Measurements from ENCODE around the gene ZBTB25. TPM values are rescaled to one million over a fixed set of nuclear protein-coding genes. Genes with fewer than 3 reads are reported as not detected.
A peak's percentile ranks its signal among the peaks of the same experiment; 100 is the strongest.

Gene ZBTB25
- total RNA-seq, 1 donor from 2014 or later, result 11.8 TPM

GRCh38 chr14:64506721-64507120 is 3.1 kb upstream of the ZBTB25 start:
- no peak for TF ChIP-seq CTCF (IDR thresholded peaks at IDR 0.05; ENCODE audit: unreplicated experiment)
- no peaks in the 10 kb centered on the region for H3K9me3 Mint-ChIP-seq (ENCODE audit: low read depth)
- H3K4me1 Mint-ChIP-seq (ENCODE audit: low read depth), result peaks cover 37% of the 10 kb centered on the region
- no peaks in the 10 kb centered on the region for H3K36me3 Mint-ChIP-seq (ENCODE audit: insufficient read depth)
- peak overlapping the region; percentile 22 for H3K4me3 Mint-ChIP-seq (ENCODE audit: low read depth)
- no peak overlapping the region for H3K27ac Mint-ChIP-seq
- DNase-seq (ENCODE audit: low spot score, unreplicated experiment), result no peak
- H3K27me3 Mint-ChIP-seq, result no peaks in the 10 kb centered on the region

GRCh38 chr14:64504897-64505794 is 1.5 kb upstream of the ZBTB25 start:
- Mint-ChIP-seq H3K4me1 (ENCODE audit: low read depth) (peaks cover 40% of the 10 kb centered on the region), H3K36me3 (ENCODE audit: insufficient read depth) (no peaks in the 10 kb centered on the region), H3K27me3 (no peaks in the 10 kb centered on the region), H3K4me3 (ENCODE audit: low read depth) (peak overlapping the region; percentile 77), H3K9me3 (ENCODE audit: low read depth) (no peaks in the 10 kb centered on the region), H3K27ac (peak overlapping the region; percentile 100)
- peak; percentile 62 for DNase-seq (ENCODE audit: low spot score, unreplicated experiment)
- TF ChIP-seq CTCF (IDR thresholded peaks at IDR 0.05; ENCODE audit: unreplicated experiment), result no peak

- TF ChIP-seq CTCF (IDR thresholded peaks at IDR 0.05; ENCODE audit: unreplicated experiment), result no peak
- H3K9me3 Mint-ChIP-seq (ENCODE audit: low read depth), result no peaks in the 10 kb centered on the region
- H3K4me1 Mint-ChIP-seq (ENCODE audit: low read depth), result peaks cover 43% of the 10 kb centered on the region
- no peaks in the 10 kb centered on the region for H3K36me3 Mint-ChIP-seq (ENCODE audit: insufficient read depth)
- peak; percentile 76 for DNase-seq (ENCODE audit: low spot score, unreplicated experiment)
- H3K27me3 Mint-ChIP-seq, result no peaks in the 10 kb centered on the region
- peak within 1 kb of the TSS; percentile 77 for H3K4me3 Mint-ChIP-seq (ENCODE audit: low read depth)
- H3K27ac Mint-ChIP-seq, result peak within 1 kb of the TSS; percentile 100
Measured at GRCh38 chr14:64504310-64504896, 765 bp upstream of the ZBTB25 start, which contains the start of gene ZBTB1. TSS of gene ZBTB1 (plus strand) at chr14:64504770. CDS start at chr14:64521505, 16,735 bp downstream.

GRCh38 chr14:64502887-64503433 is 678 bp downstream of the ZBTB25 start:
- no peaks in the 10 kb centered on the region for H3K36me3 Mint-ChIP-seq (ENCODE audit: insufficient read depth)
- H3K9me3 Mint-ChIP-seq (ENCODE audit: low read depth), result no peaks in the 10 kb centered on the region
- H3K4me3 Mint-ChIP-seq (ENCODE audit: low read depth), result peak overlapping the region; percentile 77
- peaks cover 35% of the 10 kb centered on the region for H3K4me1 Mint-ChIP-seq (ENCODE audit: low read depth)
- no peaks in the 10 kb centered on the region for H3K27me3 Mint-ChIP-seq
- H3K27ac Mint-ChIP-seq, result peak overlapping the region; percentile 97
- no peak for TF ChIP-seq CTCF (IDR thresholded peaks at IDR 0.05; ENCODE audit: unreplicated experiment)
- DNase-seq (ENCODE audit: low spot score, unreplicated experiment), result no peak

GRCh38 chr14:64502456-64502855 is 1.2 kb downstream of the ZBTB25 start:
- Mint-ChIP-seq H3K9me3 (ENCODE audit: low read depth) (no peaks in the 10 kb centered on the region), H3K4me3 (ENCODE audit: low read depth) (peak overlapping the region; percentile 77), H3K4me1 (ENCODE audit: low read depth) (peaks cover 32% of the 10 kb centered on the region), H3K27ac (peak overlapping the region; percentile 93), H3K36me3 (ENCODE audit: insufficient read depth) (no peaks in the 10 kb centered on the region), H3K27me3 (no peaks in the 10 kb centered on the region)
- no peak for TF ChIP-seq CTCF (IDR thresholded peaks at IDR 0.05; ENCODE audit: unreplicated experiment)
- DNase-seq (ENCODE audit: low spot score, unreplicated experiment), result no peak

Measured in progenitor cell of endocrine pancreas (in vitro differentiated cells).